IPS DF 19.7 (cell line): ENCODE measurements around the gene SLC39A5.
"Not testable (repeated sequence)": the region's sequence is repeated elsewhere in the genome, so short reads cannot be mapped to it uniquely, and the experiment has no call there.

Experiments
- DNase-seq: peaks from one replicate; pipeline ENCODE4 v3.0.0-alpha.2; 2013; ENCODE audit warnings: low read depth, low spot score

SLC39A5 gene

GRCh38 chr12:56278905-56279304 lies 49.1 kb downstream of the SLC39A5 start:
- no peak for DNase-seq

GRCh38 chr12:56280849-56281248 lies 51.0 kb downstream of the SLC39A5 start:
- no peak for DNase-seq

GRCh38 chr12:56282030-56282429 lies 52.2 kb downstream of the SLC39A5 start:
- no peak for DNase-seq

- DNase-seq, result no peak
Measured at GRCh38 chr12:56282579-56282978, 52.7 kb downstream of the SLC39A5 start.

GRCh38 chr12:56284263-56284662 lies 54.4 kb downstream of the SLC39A5 start:
- DNase-seq, result not testable (repeated sequence)

- no peak for DNase-seq
Measured at GRCh38 chr12:56286044-56286830, 56.4 kb downstream of the SLC39A5 start.
